GM18520 (cell line): ENCODE data around the gene EREG.
A peak's percentile ranks its signal among the peaks of the same experiment; 100 is the strongest.

Source experiments
- ATAC-seq: cut with Tn5 transposase; IDR thresholded peaks from one replicate; pipeline ENCODE4 v1.9.1; 2021; ENCODE audit not compliant: unreplicated experiment

EREG gene, protein sequence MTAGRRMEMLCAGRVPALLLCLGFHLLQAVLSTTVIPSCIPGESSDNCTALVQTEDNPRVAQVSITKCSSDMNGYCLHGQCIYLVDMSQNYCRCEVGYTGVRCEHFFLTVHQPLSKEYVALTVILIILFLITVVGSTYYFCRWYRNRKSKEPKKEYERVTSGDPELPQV

DNA sequence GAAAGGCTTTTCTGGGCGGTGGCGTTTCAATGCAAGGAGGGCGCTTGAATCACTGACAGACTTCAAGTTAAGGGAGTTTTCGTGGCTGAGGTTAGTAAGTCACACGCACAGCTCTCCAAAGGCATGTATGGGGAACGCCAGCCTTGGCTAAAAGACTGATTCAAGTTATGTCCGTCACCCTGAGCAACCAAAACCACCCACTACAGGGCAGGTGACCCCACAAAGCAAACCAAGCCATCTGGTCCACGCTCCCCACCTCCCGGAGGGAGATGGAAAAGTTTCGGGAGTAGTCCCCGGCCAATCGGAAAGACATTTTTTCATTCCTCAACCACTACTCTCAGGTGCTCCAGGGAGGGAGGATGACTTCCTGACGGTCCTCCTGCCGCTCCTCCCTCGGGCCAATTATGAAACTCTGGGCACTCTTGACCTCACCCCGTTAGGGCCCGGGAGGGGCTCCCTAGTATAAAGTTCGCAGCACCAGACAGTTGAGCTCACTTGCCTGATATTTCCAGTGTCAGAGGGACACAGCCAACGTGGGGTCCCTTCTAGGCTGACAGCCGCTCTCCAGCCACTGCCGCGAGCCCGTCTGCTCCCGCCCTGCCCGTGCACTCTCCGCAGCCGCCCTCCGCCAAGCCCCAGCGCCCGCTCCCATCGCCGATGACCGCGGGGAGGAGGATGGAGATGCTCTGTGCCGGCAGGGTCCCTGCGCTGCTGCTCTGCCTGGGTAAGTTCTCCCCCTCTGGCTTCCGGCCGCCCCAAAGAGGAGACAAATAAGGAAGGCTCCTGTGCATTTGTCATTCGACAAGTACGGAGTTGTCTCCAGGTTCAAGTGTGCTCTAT lies at the start of gene EREG:
Gene EREG (plus strand): TSS at position 494 of the 840 bp plus-strand sequence. CDS start 164 bp downstream, at position 658.
- ATAC-seq: no peak

DNA sequence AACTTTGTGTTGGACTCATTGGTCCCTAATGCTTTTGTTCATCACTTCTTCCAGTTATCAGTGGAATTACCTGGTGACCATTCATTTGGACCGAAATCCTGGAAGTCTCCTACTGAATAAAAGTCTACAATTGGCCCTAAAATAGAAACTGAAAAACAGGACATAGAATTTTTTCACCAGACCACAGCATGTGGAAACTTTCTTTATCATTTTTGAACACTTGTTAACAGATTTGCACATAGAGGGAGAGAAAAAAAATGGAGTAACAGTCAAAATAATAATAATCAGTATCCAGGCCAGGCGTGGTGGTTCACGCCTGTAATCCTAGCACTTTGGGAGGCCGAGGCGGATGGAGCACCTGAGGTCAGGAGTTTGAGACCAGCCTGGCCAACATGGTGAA lies 49.6 kb upstream of the EREG start:
- no peak for ATAC-seq

- ATAC-seq: no peak
Observed at GRCh38 chr4:74316397-74316796, 48.5 kb upstream of the EREG start.

GRCh38 chr4:74317616-74318246 lies 47.2 kb upstream of the EREG start:
- ATAC-seq: no peak

GRCh38 chr4:74318276-74318675 lies 46.7 kb upstream of the EREG start:
- ATAC-seq: no peak

GRCh38 chr4:74319470-74319869 lies 45.5 kb upstream of the EREG start:
- no peak for ATAC-seq

GRCh38 chr4:74320559-74321118 lies 44.3 kb upstream of the EREG start:
- peak; percentile 80 for ATAC-seq

GRCh38 chr4:74322301-74322700 lies 42.6 kb upstream of the EREG start:
- no peak for ATAC-seq

DNA sequence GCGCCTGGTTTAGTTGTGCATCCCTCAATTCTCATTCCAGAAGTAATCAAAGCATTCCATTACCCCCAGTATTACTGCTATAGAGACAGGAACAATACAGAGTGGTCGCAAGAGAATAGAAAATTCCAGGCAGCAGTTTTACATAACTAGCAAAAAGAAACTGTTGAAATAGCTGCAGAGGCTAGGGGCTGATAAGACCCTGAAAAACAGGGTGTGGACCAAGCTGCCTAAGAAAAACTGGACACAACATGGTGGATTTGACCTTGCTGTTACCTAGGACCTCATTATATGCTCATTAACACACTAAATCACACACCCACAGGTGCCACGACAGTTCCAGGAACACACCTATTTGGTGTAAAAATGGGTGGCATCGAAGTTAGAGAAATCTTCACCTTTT lies 41.3 kb upstream of the EREG start:
- ATAC-seq: no peak

- ATAC-seq: no peak
Observed at GRCh38 chr4:74324262-74324661, 40.7 kb upstream of the EREG start.

- no peak for ATAC-seq
Observed at GRCh38 chr4:74325886-74326285, 39.1 kb upstream of the EREG start.

DNA sequence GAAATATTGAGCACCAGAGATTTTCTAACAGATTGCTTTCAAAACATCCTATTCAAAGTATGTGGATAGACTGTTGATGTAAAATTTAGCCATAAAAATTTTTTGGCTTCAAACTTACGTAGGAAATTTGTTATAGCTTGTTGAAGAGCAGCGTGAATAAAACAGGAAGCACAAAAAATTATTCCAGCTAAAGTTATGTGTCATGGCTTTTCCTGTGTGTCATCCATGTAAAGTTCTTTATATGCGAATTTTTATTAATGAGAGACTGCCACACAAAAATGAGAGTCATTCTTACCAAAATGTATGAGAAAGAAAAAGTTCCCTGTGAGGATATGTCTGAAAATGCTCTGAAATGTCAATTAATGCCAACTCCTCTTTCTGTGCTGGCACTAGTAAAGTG lies 37.2 kb upstream of the EREG start:
- ATAC-seq: no peak

DNA sequence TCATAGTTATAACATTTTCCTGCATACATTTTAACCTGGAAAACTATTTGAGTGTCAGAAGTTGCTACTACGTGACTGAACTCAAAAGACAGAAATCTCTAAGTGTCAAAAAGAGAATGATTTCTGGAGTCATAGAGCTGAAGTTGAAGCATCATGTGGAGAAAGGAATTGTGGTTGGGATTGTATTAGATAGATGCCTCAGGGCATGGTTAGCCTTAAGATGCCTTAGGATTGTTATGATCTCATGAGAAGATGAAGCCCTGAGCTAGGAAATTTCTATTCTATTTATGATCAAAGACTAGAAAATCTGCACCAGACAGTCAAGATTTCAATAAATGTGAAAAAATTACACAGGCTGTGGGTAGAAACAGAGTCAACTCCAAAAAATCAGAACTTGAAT lies 36.4 kb upstream of the EREG start:
- ATAC-seq: no peak

GRCh38 chr4:74329307-74329706 lies 35.6 kb upstream of the EREG start:
- ATAC-seq: no peak

DNA sequence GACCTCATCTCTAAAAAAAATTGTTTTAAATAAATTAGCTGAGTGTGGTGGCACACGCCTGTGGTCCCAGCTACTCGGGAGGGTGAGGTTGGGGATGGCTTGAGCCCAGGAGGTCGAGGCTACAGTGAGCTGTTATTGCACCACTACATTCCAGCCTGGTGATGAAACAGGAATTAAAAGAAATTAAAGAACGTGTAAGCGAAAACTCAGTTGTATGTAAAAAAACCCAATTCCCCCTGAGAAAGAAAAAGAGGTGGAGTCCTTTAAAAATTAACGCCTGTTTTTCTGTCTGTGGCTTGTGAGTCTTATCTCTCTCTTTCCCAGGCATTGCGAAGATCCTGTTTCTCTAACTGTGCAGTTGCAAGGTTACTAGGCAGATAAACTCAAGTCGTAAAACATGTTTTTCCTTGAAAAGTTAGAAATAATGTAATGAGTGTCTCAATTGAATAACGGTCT lies 34.6 kb upstream of the EREG start:
- ATAC-seq: no peak

DNA sequence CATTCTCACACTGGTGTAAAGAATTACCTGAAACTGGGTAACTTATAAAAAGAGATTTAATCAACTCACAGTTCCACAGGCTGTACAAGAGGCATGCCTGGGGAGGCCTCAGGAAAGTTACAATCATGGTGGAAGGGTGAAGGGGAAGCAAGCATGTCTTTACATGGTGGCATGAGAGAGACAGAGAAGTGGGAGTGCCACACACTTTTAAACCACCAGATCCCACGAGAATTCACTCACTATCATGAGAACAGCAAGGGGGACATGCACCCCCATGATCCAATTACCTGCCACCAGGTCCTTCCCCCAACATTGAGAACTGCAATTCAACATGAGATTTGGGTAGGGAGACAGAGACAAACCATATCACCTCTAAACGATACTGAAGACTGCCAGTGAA lies 33.7 kb upstream of the EREG start:
- ATAC-seq: no peak

DNA sequence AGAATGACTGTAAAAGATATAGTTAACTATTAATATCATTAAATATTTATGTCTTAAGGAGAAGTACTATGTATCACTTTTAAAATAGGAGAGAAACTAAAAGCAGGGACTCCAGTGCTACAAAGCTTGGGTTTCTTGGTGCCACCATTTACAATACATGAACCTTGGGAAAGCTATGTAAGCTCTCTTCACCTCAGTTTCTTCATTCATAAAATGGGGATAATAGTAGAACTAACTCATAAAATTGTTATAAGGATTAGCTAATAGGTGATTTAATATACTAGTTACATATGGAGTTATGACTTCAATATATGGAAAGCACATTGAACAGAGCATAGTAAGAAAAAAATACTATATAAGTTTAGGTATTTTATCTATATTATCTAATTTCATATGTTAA lies 33.0 kb upstream of the EREG start:
- no peak for ATAC-seq

GRCh38 chr4:74334636-74335035 lies 30.3 kb upstream of the EREG start:
- no peak for ATAC-seq

DNA sequence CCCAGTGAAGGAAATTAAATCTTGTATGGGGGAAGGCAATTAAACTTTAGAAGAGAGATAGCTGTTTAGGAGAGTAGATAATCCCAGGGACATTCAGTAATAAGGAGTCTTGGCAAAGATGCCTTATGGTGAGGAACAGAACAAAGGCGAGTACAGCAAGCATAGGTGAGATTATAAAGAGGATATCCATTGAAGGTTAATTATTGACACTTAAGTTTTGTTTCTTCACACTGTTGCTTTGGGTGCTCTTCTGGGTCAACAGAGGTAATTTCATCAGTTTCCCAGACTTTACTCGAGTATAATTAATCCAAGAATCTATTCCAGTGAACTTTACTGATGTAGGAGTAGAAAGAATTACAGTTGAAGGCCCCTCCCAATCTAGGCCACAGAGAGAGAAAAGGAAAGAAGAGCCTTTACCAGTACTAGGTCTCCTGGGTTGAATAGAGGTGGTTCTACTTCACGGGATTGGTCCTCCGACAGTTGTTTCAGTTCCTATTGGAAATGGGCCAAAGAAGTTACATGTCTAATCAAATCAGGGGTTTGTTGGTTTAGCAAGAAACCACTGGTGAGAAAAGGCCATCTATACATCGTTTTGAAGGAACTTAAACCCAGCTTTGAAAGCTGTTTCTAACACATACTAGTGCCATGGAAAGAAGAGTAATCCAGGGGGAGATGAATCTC lies 29.5 kb upstream of the EREG start:
- peak; percentile 76 for ATAC-seq

GRCh38 chr4:74338792-74339333 lies 26.1 kb upstream of the EREG start:
- no peak for ATAC-seq

DNA sequence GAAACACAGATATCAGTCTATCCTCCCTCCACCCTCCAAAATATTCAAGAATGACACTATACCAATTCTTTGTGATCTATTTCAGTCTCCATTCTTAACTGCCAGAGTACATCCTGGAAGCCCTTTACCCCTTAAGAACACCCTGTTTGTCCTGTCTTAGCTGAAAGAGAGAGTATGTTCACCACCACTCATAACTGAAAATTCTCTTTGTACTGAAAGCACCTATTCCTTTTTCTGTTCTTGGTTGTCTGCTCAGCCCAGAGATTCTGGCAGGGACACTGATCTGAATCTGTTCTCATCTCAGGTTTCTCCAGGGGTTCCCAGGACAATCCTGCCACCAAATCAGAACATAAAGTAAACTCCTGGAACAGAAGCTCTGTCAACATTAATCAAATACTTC lies 25.4 kb upstream of the EREG start:
- no peak for ATAC-seq
